GM12891 (cell line): ENCODE results near the gene PRMT3.

ENCODE experiments used
- PAX5 ChIP-seq: IDR thresholded peaks from 2 replicates; pipeline ENCODE4 v1.6.1; 2011; ENCODE audit warnings: low read length, moderate library complexity, mild to moderate bottlenecking; ENCODE audit not compliant: insufficient read depth, severe bottlenecking
- POLR2A ChIP-seq: IDR thresholded peaks from 2 replicates; pipeline ENCODE4 v1.6.1; 2011; ENCODE audit warnings: low read depth, low read length, control low read depth
- POLR2AphosphoS5 ChIP-seq: IDR thresholded peaks from 2 replicates; pipeline ENCODE4 v1.6.1; 2011; ENCODE audit warnings: low read depth, low read length, control low read depth
- SPI1 ChIP-seq: IDR thresholded peaks from 2 replicates; pipeline ENCODE4 v1.6.1; 2011; ENCODE audit warnings: low read depth, low read length, control low read depth
- TAF1 ChIP-seq: IDR thresholded peaks from 2 replicates; pipeline ENCODE4 v1.6.1; 2011; ENCODE audit warnings: low read depth, low read length, control low read depth

DNA sequence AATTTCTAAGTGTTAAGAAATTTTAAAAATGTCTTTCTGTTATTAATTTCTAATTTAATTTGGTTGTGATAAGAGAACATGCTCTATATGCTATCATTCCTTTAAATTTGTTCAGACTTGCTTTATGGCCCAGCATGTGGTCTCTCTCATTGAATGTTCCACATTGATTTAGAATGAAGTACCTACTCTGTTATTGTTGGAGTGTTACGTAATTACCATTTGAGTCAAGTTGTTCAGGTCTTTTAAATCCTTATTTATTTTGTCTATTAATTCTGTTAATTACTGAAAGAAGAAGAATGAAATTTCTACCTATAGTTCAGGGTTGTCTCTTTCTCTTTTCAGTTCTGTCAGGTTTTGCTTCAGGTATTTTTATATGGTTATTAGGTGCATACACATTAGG lies 57.0 kb downstream of the PRMT3 start:
- TF ChIP-seq POLR2A (no peak), TAF1 (no peak), POLR2AphosphoS5 (no peak), SPI1 (no peak), PAX5 (no peak)
